ENCODE measurements around the gene IER5L. TPM values are rescaled to one million over a fixed set of nuclear protein-coding genes. Genes with fewer than 3 reads are reported as not detected.
A peak's percentile ranks its signal among the peaks of the same experiment; 100 is the strongest.

The IER5L gene
- polyA plus RNA-seq (2.1 to 3.6 TPM (median 2.8 TPM) in 3 replicates), polyA minus RNA-seq (1.3 to 1.4 TPM (median 1.3 TPM) in 3 replicates)
- 4.1 TPM for polyA plus RNA-seq (2011; ENCODE audit: low read depth)
- 0.75 and 2.7 TPM in 2 replicates for polyA plus RNA-seq (2011; cell fraction: cytosol; rRNA removed)
- 2.1 and 4.5 TPM in 2 replicates for polyA plus RNA-seq (2011; cell fraction: nucleus; rRNA removed)
- 2.4 and 5.1 TPM in 2 replicates for polyA plus RNA-seq (2012; ENCODE audit: low replicate concordance)
- polyA minus RNA-seq (2011; cell fraction: cytosol; rRNA and poly(A)+ RNA removed), result 18.4 TPM
- 4.3 and 7.5 TPM in 2 replicates for polyA minus RNA-seq (2011; cell fraction: nucleus; rRNA and poly(A)+ RNA removed)

GRCh38 chr9:129177791-129178567 lies at the start of gene IER5L:
Gene IER5L (minus strand): TSS chr9:129178261. CDS start chr9:129178052, 209 bp downstream.
- no peak within 1 kb of the TSS for H3K27ac ChIP-seq (ENCODE audit: control insufficient read depth, insufficient read depth, low read length)
- H3K4me1 ChIP-seq (ENCODE audit: control insufficient read depth, extremely low read depth, insufficient read depth, low read length), result peaks cover 14% of the 10 kb centered on the region
- H3K27me3 ChIP-seq (ENCODE audit: control insufficient read depth, extremely low read depth, insufficient read depth, low read length), result no peaks in the 10 kb centered on the region
- dilution Hi-C loops (cut with MboI; ENCODE audit: extremely low pct_ligation_motif_present, low sequenced_read_pairs), result no loop called here
- H3K9me3 ChIP-seq (ENCODE audit: control insufficient read depth, low read depth, low read length), result no peaks in the 10 kb centered on the region
- H2AFZ ChIP-seq (ENCODE audit: control insufficient read depth, low read length), result peak within 1 kb of the TSS; percentile 58
- TF ChIP-seq CTCF (optimal IDR thresholded peaks at IDR 0.05 in 1 of 3, IDR thresholded peaks at IDR 0.05 in 1 of 3, conservative IDR thresholded peaks at IDR 0.05 in 1 of 3; ENCODE audit: extremely low read depth in 1 of 3, insufficient read depth in 2 of 3, low read length in 3 of 3) (peak in 1 of 3 experiments; percentile 2), EZH2 (IDR thresholded peaks at IDR 0.05; ENCODE audit: low read length) (no peak)
- H3K9ac ChIP-seq (ENCODE audit: control insufficient read depth, extremely low read depth, insufficient read depth, low read length), result peak within 1 kb of the TSS; percentile 84
- H3K9me1 ChIP-seq (ENCODE audit: control insufficient read depth, extremely low read depth, insufficient read depth, low read length), result no peaks in the 10 kb centered on the region
- FAIRE-seq, result no peak
- H4K20me1 ChIP-seq (ENCODE audit: control insufficient read depth, extremely low read depth, insufficient read depth, low read length), result no peaks in the 10 kb centered on the region
- peak within 1 kb of the TSS; percentile 83 to 95 (median 86) for H3K4me3 ChIP-seq (ENCODE audit: control insufficient read depth in 2 of 3, extremely low read depth in 1 of 3, insufficient read depth in 2 of 3, low read depth in 1 of 3, low read length in 3 of 3)
- H3K4me2 ChIP-seq (ENCODE audit: control insufficient read depth, extremely low read depth, insufficient read depth, low read depth, low read length), result peak within 1 kb of the TSS; percentile 82
- H3K36me3 ChIP-seq (ENCODE audit: control insufficient read depth in 2 of 2, extremely low read depth in 1 of 2, insufficient read depth in 2 of 2, low read length in 2 of 2), result no peaks in the 10 kb centered on the region
- DNase-seq (ENCODE audit: low read depth, low spot score), result peak; percentile 68
- H3K79me2 ChIP-seq (ENCODE audit: control insufficient read depth, insufficient read depth, low read length), result peaks cover 16% of the 10 kb centered on the region

GRCh38 chr9:129227843-129228189 lies 49.8 kb upstream of the IER5L start:
- DNase-seq (ENCODE audit: low read depth, low spot score), result no peak
- Histone ChIP-seq H3K4me1 (ENCODE audit: control insufficient read depth, extremely low read depth, insufficient read depth, low read length) (peaks cover 17% of the 10 kb centered on the region), H3K27me3 (ENCODE audit: control insufficient read depth, extremely low read depth, insufficient read depth, low read length) (no peaks in the 10 kb centered on the region), H2AFZ (ENCODE audit: control insufficient read depth, low read length) (no peak overlapping the region), H4K20me1 (ENCODE audit: control insufficient read depth, extremely low read depth, insufficient read depth, low read length) (no peaks in the 10 kb centered on the region), H3K9me3 (ENCODE audit: control insufficient read depth, low read depth, low read length) (no peaks in the 10 kb centered on the region), H3K36me3 (ENCODE audit: control insufficient read depth in 2 of 2, extremely low read depth in 1 of 2, insufficient read depth in 2 of 2, low read length in 2 of 2) (no peaks in the 10 kb centered on the region), H3K27ac (ENCODE audit: control insufficient read depth, insufficient read depth, low read length) (no peak overlapping the region), H3K4me2 (ENCODE audit: control insufficient read depth, extremely low read depth, insufficient read depth, low read depth, low read length) (no peak overlapping the region), H3K9me1 (ENCODE audit: control insufficient read depth, extremely low read depth, insufficient read depth, low read length) (no peaks in the 10 kb centered on the region), H3K79me2 (ENCODE audit: control insufficient read depth, insufficient read depth, low read length) (no peaks in the 10 kb centered on the region), H3K9ac (ENCODE audit: control insufficient read depth, extremely low read depth, insufficient read depth, low read length) (no peak overlapping the region), H3K4me3 (ENCODE audit: control insufficient read depth in 2 of 3, extremely low read depth in 1 of 3, insufficient read depth in 2 of 3, low read depth in 1 of 3, low read length in 3 of 3) (no peak overlapping the region)
- FAIRE-seq, result no peak
- TF ChIP-seq CTCF (optimal IDR thresholded peaks at IDR 0.05 in 1 of 3, IDR thresholded peaks at IDR 0.05 in 1 of 3, conservative IDR thresholded peaks at IDR 0.05 in 1 of 3; ENCODE audit: extremely low read depth in 1 of 3, insufficient read depth in 2 of 3, low read length in 3 of 3) (no peak), EZH2 (IDR thresholded peaks at IDR 0.05; ENCODE audit: low read length) (no peak)
- dilution Hi-C loops (cut with MboI; ENCODE audit: extremely low pct_ligation_motif_present, low sequenced_read_pairs), result no loop called here
